HG03342 (cell line): Measurements from ENCODE around the gene CHRM2.

Experiments
- ATAC-seq: cut with Tn5 transposase; IDR thresholded peaks from one replicate; pipeline ENCODE4 v1.9.1; 2021; ENCODE audit warnings: mild to moderate bottlenecking, moderate library complexity; ENCODE audit not compliant: unreplicated experiment

CHRM2 gene

DNA sequence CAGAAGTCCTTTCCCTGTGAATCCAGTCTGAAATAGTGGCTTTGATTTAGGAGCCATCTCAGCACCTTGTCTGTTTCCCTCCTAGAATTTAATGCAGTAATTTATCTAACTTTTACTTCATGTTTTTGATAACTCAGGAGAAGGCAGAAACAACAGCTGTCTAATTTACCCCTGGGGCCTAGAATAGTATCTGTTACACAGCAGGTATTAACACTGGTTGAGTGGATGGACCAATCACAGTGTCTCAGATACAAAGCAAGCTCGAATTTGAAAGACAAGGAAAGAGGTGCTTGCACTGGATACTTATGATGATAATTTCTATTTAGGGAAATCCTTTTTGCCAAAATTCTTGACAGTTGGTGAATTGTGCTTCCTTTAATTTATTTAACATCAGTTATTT is 23.4 kb downstream of the CHRM2 start:
- no peak for ATAC-seq

DNA sequence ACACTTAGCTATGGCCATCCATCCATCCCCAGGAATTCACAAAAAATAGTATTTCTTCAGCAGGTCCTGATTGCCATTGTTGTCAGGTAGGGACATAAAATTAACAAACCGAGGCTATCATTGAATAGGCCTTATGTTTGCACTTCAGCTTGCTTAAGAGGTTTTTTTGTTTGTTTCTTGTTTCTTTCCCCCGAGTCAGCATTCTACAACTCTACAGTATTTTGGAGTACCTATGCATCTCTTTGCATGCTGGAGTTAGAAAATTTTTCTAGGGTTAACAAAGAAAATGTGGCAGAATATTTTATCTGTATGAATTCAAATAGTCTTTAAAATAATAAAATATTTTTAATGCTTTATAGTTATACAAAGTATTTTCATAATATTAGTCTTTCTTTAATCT is 26.3 kb downstream of the CHRM2 start:
- no peak for ATAC-seq

DNA sequence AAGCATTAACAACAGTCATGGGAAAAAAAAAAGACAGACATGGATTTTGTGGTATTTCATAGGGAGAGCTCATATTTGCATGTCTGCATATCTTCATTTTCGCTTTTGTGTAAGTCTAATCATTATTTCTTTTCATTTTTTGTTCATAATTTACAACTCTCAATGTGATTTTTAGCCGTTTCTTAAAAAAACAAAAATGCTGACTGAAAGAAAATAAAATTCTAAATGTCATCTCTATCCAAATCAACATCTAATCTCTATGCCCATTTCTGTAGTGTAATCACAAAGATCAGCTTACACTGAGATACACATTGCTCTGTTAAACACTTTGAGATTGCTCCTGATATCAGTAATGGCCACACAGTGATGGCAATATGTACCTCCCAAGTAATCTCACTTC is 29.2 kb downstream of the CHRM2 start:
- no peak for ATAC-seq

DNA sequence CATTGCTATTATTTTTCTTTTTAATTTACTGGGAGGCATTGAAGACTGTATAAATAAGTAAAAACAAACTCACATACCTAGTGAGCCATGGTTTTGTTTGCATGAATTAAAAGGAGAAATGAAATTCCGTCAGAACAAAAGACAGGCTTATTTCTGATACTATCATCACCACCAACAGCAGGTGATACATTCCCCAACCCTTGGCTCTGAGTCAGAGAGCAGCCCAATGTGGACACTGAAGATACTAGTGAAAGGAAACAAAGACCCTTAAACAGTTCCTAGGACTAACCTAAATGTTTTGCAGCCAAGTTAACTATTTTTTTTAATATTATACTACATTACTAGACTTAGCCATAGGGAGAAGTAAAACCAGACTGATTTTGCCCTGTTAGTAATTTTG is 31.6 kb downstream of the CHRM2 start:
- no peak for ATAC-seq

DNA sequence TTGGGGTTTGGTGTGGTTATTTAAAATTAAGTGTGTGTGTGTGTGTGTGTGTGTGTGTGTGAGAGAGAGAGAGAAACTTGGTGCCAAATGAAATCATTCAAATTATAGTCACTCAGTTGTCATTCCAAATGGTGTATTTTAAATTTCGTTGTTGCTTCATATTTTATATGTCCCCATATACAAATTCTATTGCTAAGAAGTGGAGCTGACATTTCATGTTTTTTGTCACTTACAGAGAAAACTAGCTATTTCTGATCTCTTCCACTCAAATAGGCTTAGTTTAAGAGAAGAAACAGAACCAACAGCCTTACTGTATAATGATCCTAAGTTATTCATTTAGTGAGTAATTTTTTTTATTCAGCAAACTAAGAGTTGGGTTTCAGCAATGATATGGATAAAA is 42.3 kb downstream of the CHRM2 start:
- no peak for ATAC-seq

DNA sequence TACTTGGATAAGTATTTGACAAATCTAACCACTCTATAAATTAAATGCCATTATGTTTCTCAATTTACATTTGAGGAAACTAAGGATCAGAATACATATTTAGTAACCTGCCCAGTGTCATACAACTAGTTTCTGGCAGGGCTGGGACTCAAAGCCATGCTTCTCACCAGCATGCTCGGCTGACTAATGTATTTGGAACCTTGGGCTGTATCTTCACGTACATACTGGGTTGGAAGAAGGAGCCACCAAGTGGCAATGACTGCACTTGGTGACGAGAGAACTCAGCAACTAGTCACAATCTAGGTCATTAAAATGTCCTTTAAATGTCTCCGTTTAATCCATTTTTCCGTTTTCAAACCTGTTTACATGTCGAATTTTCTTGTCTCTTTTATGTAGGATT is 42.9 kb downstream of the CHRM2 start:
- ATAC-seq = no peak

DNA sequence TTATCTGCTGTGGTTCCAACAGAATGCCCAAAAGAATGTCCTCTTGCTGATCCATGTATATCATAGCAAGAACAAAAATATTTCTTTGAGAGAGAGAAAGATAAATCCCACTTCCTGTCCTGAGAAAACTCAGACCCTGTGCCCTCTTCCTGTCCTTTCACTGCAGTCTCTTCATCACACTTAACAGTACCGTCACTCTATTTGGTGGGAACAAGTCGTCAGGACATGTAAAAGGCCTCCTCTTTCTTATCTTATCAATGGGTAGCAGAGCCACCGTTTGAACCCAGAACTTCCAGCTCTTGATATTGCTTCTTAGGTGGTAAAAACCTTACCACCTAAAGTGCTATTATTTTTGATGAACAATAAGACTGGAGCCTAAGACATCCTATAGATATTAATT is 43.9 kb downstream of the CHRM2 start:
- ATAC-seq = no peak

DNA sequence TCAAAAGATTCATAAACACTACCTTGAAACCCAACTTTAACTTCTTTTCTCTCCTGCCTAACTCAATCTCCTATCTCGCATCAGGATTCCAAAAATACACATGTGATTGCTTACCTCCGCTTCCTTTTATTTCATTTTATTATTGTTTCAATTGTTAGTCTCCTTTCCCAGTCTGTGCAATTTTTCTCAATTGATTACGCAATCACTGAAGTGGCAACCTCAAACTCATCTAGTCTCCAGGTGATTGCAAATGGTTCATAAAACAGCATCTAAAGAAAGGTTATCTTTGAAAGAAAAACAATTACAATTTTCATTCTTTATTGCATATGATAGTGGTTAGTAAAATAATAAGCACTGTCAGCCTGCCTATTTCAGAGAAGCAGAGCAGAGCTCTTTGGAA is 45.6 kb downstream of the CHRM2 start:
- ATAC-seq = no peak

DNA sequence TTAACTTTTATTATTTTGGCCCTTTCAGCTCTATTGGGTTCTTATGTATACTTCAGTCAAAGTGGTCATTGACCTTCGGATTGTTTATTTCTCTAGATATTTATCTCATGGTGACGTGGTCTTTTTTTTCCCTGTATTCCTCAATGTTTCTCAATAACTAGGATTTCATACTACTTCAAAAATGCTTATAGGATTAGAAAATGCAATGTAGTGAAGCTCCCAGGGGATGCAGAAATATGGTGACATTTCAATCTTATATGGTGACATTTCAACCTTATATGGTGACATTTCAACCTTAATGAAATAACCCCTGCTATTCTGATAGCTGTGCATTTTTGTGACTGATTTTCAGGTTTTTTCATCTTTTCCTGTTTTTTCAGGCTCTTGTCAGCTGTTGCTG is 51.4 kb downstream of the CHRM2 start:
- no peak for ATAC-seq

DNA sequence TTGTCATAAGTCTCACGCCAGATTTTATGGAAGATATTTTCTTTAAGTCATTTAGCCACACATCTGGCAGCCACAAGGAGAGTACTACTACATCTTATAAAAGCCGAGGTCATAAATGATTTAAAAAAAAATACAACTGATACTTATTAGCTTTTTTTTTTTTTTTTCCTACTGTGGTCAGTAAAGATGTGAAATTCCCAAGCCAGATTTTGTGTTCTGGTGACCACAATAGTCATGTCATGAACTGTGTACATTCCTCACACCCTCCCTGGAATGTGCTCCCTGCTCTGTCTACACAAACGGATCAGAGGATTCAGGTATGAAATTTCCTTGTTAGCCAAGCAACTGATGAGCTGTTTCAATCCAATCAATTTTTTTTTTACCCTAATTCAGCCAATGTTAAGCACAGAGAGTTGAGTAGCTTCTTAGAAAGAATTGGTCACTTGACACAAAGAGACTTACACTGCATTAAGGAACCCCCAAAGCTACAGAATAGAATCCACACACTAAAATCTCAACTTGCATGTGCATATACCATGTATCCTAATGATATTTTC is 54.7 kb downstream of the CHRM2 start:
- ATAC-seq = no peak

DNA sequence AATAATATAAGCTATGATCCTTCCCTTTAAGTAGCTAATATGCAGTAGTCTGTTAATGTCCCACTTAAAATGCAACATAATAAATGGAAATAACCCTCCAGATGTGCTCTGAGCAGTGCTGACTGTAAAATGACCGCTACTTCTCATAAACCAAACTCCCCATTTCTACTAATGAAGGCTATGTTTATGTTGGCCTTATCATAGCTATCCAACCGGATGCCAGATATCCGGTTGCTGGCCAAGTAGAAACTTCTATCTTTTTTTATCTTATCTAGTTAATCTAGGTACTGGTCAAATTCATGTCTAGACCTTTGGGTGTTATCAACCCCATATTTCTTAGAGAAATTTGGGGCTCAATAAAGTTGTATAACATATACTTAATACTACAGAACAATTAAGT is 56.6 kb downstream of the CHRM2 start:
- ATAC-seq = no peak

DNA sequence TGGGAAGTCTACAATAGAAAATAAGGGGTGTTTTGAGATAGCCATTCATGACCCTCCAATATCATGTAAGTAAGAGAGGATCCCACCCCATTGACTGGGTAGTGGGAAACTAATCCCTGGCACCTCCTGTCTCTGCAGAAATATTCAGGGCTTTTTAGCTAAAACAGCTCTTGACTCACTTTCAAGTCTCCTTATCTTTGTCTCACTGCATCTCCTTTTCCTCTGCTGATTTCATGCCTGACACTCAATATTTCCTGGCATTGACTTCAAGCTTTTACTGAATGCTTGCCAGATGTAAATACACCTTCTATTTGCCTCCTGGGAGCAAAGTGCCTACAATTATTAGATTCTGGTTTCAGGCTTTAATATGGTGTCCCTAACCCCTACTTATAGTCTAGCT is 57.1 kb downstream of the CHRM2 start:
- ATAC-seq = no peak

DNA sequence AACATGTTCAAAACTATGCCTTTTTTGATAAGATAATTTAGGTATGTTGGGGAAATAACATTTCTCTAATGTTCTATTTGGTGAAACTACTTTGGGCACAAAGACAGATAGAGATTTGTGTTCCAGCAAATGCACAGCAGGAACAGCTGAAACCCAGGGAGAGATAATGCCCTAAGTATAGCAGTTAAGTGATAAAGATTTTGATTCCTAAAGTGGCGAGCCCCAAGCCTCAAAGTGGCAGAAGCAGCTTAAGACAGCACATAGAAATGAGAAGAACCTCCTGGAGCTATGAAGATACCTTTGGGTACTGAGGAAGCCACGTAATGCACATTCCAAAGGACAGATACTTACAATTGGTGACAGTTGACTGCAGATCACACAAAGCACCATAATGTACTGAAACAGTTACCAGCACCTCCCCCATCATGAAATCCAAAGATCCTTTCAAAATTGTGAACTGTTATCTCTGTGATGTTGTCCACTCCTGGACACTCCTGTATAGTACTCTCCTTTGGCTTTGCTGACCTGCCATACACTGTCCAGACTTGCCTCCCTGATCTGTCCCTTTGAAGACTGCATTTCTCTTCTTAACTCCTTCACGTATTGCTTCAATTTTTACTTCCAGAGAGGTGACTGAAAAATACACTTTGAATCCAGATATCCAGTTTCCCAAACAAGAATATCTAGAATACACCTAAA is 62.9 kb downstream of the CHRM2 start:
- no peak for ATAC-seq

DNA sequence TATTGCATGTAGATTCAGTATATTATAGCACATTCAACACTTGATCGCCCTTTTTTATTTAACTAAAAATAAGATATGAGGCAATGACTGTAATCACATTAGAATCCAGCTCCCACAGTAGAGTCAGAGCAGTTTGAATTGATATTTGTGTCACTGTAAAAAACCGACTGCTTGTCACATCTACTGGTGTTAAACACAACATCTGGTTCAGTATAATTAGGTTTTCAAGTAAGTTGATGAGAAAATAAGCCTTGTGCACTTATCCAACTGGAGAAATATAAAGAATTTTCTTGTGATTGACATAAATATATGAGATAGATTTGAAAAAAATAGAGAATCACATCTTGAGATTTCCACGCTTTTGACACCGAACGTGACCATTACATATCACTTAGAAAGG is 69.0 kb downstream of the CHRM2 start:
- no peak for ATAC-seq

DNA sequence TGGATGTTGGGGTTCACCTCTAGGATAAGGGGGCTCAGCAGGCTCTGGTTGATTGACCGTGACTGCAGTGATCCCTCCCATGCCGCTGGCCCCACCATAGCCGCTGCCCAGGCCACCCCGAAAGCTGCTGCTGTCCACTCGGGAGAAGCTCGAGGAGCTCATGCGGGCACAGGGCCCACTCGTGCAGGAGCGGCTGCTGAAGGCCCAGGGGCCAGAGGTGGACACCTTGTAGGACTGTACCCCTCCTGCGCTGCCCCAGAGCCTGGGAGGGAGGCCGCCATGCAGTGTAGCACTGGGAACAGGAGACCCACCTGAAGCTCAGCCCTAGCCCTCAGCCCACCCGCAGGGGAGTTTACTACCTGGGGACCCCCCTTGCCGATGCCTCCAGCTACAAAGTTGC is 70.0 kb downstream of the CHRM2 start:
- ATAC-seq = no peak

DNA sequence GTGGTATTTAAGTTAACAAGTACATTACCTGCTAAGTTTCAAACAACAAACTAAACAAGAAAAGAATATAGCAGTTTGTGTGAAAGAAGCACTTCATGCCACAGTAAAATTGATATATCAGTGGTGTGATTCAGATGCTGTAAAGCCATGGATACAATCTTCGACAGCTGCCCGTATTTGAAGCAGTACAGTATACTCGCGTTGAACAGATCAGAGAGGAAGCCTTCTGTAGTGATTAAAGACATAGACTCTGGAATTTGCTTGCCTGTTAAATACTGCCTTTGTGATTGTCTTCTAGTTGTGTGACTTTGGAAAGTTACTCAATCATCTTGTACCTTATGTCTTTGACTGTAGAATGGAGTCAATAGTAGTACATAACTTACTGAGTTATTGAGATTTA is 71.7 kb downstream of the CHRM2 start:
- ATAC-seq = no peak

DNA sequence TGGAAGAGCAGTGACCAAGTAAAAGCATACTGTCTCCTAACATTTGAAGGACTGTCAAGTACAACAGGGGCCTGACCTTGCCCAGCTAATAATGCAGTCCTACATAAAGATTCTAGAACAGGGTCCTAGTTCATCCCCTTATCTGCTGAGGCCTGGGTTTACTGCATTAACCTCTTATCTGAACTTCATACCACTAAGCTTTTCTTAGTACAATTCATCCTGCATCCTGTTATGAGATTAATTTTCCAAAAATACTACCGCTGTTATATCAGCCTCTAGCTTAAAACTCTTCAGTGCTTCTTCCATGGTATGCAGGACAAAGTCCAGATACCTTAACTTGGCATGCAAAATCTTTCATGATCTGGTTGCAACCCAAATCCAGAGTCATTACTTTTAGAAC is 72.5 kb downstream of the CHRM2 start:
- ATAC-seq = no peak

DNA sequence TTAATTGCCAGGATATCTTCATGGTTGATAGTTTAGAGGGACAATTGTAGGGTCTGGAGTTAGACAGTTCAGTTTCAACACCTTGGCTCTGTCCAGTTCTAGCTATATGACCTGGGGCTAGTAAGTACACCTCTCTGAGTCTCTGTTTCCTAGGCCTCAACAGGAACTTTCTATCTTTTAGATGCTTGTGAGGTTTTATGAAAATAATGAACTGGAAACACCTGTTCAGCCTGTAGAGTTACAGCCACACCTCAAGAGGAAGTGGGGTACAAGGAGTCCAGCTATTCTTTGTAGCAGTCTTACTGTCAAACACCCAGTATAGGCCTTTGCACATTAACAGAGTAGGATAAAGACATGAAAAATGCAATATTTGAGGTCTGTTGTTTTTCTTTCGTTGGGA is 73.4 kb downstream of the CHRM2 start:
- no peak for ATAC-seq

DNA sequence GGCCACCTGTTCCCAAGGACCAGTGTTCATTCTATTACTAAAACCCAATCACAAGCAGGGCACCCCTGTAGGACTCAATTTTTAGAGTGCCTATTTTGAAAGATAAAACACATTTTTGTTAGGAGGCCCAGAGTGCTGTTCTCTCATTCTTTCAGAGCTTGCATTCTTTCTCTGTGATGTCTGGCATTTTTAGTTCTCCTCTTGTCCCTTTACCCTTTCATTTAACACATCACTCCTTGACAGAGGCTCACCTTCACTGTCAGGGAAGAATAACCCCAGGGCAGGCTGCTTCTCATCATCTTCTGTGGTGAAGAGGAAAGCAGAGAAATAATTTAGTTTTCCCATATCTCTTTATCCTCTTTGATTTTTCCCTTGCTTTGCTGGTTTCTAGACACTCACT is 73.9 kb downstream of the CHRM2 start:
- no peak for ATAC-seq

DNA sequence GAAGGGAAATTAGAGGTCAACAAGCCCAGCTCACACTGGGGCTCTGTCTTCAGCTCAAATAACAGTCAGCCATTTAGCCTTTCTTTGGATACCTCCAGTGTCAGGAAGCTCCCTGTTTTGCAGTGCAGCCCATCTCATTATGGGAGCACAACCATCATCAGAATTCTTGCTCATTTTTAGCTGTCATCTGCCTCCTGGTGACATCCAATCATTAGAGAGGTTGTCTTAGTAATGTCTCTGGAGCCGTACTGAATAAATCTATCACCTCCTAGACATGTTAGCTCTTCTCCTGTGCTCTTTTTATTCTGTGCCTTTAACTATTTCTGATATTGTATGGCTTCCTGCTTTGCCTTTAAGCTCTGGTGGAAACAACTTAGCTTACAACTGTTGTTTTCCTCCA is 74.5 kb downstream of the CHRM2 start:
- ATAC-seq = no peak

DNA sequence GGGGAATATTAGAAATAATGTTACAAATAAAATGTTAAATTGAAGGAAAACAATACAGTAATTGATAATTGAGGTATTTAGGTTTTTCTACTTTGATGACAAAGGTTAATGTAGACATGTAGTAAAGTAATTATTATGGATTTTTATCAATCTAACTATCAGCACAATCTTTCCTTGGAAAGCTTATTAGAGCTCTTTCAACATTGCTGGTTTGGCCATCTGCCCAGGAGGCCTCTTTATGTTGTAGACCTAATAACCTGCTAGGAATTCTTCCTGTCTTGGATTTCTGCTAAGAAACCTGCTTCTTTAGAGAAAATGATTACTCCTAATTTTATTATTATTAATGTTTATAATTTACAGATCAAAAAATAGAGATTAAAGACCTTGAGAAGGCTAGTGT is 78.9 kb downstream of the CHRM2 start:
- ATAC-seq = no peak

DNA sequence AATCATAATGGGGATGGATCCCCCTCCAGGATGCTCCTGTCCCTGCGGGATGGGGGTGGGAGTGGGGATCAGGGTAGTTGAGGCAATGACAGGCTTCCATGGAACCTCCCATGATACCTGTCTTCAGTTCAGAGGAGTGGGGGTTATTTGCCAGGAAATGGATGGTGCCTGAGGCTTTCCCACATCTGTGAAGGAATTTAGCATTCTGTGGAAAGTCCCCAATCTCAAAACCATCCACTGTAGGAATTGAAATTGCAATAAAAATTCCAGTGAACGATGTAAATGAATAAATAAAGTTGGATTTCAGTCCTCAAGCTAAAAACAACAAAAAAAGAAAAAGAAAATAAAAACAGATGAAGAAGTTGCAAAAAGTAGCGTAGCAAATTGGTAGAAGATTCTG is 81.9 kb downstream of the CHRM2 start:
- no peak for ATAC-seq

DNA sequence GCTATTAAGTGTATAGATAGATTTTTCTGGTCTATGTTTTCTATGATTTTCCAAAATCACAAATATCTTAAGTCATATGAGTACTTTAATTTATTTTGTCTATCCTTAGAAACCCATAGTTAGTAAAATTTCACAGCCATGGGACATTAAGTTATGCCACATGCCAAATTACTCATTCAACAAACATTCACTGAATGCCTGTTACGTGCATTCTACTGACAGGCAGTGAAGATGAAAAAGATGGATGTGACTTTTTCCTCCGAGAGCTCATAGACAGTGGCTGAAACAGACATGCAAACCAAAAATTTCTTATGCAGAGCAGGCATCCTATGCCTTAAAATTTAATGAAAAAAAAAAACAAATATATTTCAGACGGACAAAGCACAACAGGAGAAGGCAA is 84.9 kb downstream of the CHRM2 start:
- ATAC-seq = no peak
